Uterus (tissue), 4 donors: ENCODE measurements around the gene TSHZ1. TPM values are rescaled to one million over a fixed set of nuclear protein-coding genes. Genes with fewer than 3 reads are reported as not detected.

Experiments
- DNase-seq, 2 donors: peaks; one replicate each; pipeline ENCODE4 v3.0.0-alpha.2; 2019 to 2020
- H3K27ac ChIP-seq, 2 donors: fragments of 200-600 bp; sonication (generic); 1 replicate in 1 of 2; 2 replicates in 1 of 2; pipeline ENCODE4 v1.5.1; 2016 to 2018
- H3K27me3 ChIP-seq, 2 donors: fragments of 200-600 bp; sonication (generic); one replicate each; pipeline ENCODE4 v1.5.1; 2018 to 2019; ENCODE audit warnings: control low read depth in 1 of 2
- H3K36me3 ChIP-seq, 2 donors: fragments of 200-600 bp; sonication (generic); one replicate each; pipeline ENCODE4 v1.5.1; 2019; ENCODE audit warnings: control low read depth in 1 of 2
- H3K4me1 ChIP-seq, 2 donors: fragments of 200-600 bp; sonication (generic); one replicate each; pipeline ENCODE4 v1.5.1; 2018 to 2019; ENCODE audit warnings: control low read depth in 1 of 2
- H3K4me3 ChIP-seq, 2 donors: fragments of 200-600 bp; sonication (generic); 1 replicate in 1 of 2; 2 replicates in 1 of 2; pipeline ENCODE4 v1.5.1; 2018 to 2019; ENCODE audit warnings: mild to moderate bottlenecking in 1 of 2
- H3K9me3 ChIP-seq, 2 donors: fragments of 200-600 bp; sonication (generic); one replicate each; pipeline ENCODE4 v1.5.1; 2019; ENCODE audit warnings: control low read depth in 1 of 2
- CTCF ChIP-seq, 4 experiments: fragments of 200-600 bp in 2 of 4; fragments of 450-650 bp in 2 of 4; sonication (generic) in 2 of 4; IDR thresholded peaks; one replicate each; pipeline ENCODE4 v1.5.1; 2016 to 2019; ENCODE audit warnings: antibody characterized with exemption in 4 of 4, mild to moderate bottlenecking in 2 of 4, moderate library complexity in 1 of 4
- POLR2A ChIP-seq, 2 donors: fragments of 450-650 bp; IDR thresholded peaks; one replicate each; pipeline ENCODE4 v1.6.1; 2016; ENCODE audit warnings: antibody characterized with exemption in 2 of 2, mild to moderate bottlenecking in 1 of 2, moderate library complexity in 1 of 2
- intact Hi-C: fragments of 100-400 bp; cut with DNase I; formaldehyde crosslinking; loops from one replicate; pipeline ENCODE4 v1.15.1; 2023; ENCODE audit warnings: low total_unique reads
- total RNA-seq, 4 donors: library from RNA; depleted of rRNA in 3 of 4; stranded (reverse); fragments of >200 nt in 3 of 4; gene quantifications; one replicate each; pipeline versions ENCODE4 v1.1.0 to v1.2.4, GENCODE V29; 2014 to 2023
- donor health status: DM: yes; HTN: yes; CAD: no.

TSHZ1 gene
- total RNA-seq, 4 donors from 2014 or later = 10.0 to 31.9 (median 21.4) TPM

- Histone ChIP-seq H3K9me3 (no peaks in the 10 kb centered on the region), H3K4me1 (no peaks in the 10 kb centered on the region), H3K27ac (no peak overlapping the region), H3K36me3 (no peaks in the 10 kb centered on the region), H3K4me3 (no peak overlapping the region), H3K27me3 (no peaks in the 10 kb centered on the region)
- TF ChIP-seq POLR2A (IDR thresholded peaks at IDR 0.05) (no peak), CTCF (IDR thresholded peaks at IDR 0.05) (no peak)
- no peak for DNase-seq
- intact Hi-C loops = no loop called here
Measured at GRCh38 chr18:75189696-75190095, 20.9 kb upstream of the TSHZ1 start.

- no peaks in the 10 kb centered on the region for H3K27me3 ChIP-seq
- H3K4me3 ChIP-seq = no peak overlapping the region
- no peak for TF ChIP-seq CTCF (IDR thresholded peaks at IDR 0.05)
- no peak for TF ChIP-seq POLR2A (IDR thresholded peaks at IDR 0.05)
- no peaks in the 10 kb centered on the region for H3K4me1 ChIP-seq
- no peak for DNase-seq
- H3K9me3 ChIP-seq = no peaks in the 10 kb centered on the region
- H3K36me3 ChIP-seq = no peaks in the 10 kb centered on the region
- intact Hi-C loops = no loop called here
- no peak overlapping the region for H3K27ac ChIP-seq
Measured at GRCh38 chr18:75192899-75193298, 17.7 kb upstream of the TSHZ1 start.

GRCh38 chr18:75198036-75198435 lies 12.6 kb upstream of the TSHZ1 start:
- TF ChIP-seq CTCF (IDR thresholded peaks at IDR 0.05) (no peak), POLR2A (IDR thresholded peaks at IDR 0.05) (no peak)
- Histone ChIP-seq H3K36me3 (no peaks in the 10 kb centered on the region), H3K4me3 (no peak overlapping the region), H3K27me3 (no peaks in the 10 kb centered on the region), H3K27ac (no peak overlapping the region), H3K4me1 (no peaks in the 10 kb centered on the region), H3K9me3 (no peaks in the 10 kb centered on the region)
- intact Hi-C loops = no loop called here
- no peak for DNase-seq

- peaks cover 0 to 6% of the 10 kb centered on the region in 2 donors for H3K4me1 ChIP-seq
- no peaks in the 10 kb centered on the region for H3K27me3 ChIP-seq
- H3K36me3 ChIP-seq = no peaks in the 10 kb centered on the region
- DNase-seq = no peak
- no peaks in the 10 kb centered on the region for H3K9me3 ChIP-seq
- no peak overlapping the region for H3K4me3 ChIP-seq
- intact Hi-C loops = no loop called here
- no peak overlapping the region for H3K27ac ChIP-seq
- TF ChIP-seq CTCF (IDR thresholded peaks at IDR 0.05) = no peak
- TF ChIP-seq POLR2A (IDR thresholded peaks at IDR 0.05) = no peak
Measured at GRCh38 chr18:75199327-75199726, 11.3 kb upstream of the TSHZ1 start.

GRCh38 chr18:75200071-75200470 lies 10.5 kb upstream of the TSHZ1 start:
- H3K27ac ChIP-seq = no peak overlapping the region
- intact Hi-C loops = no loop called here
- DNase-seq = no peak
- no peaks in the 10 kb centered on the region for H3K9me3 ChIP-seq
- TF ChIP-seq POLR2A (IDR thresholded peaks at IDR 0.05) = no peak
- TF ChIP-seq CTCF (IDR thresholded peaks at IDR 0.05) = no peak
- H3K27me3 ChIP-seq = no peaks in the 10 kb centered on the region
- no peaks in the 10 kb centered on the region for H3K36me3 ChIP-seq
- no peak overlapping the region for H3K4me3 ChIP-seq
- H3K4me1 ChIP-seq = peaks cover 0 to 14% of the 10 kb centered on the region in 2 donors
